Measurements from ENCODE around the gene CYTH1.

Gene CYTH1

GRCh38 chr17:78804777-78805176 lies 22.7 kb upstream of the CYTH1 start:
- DNase-seq = no peak

DNA sequence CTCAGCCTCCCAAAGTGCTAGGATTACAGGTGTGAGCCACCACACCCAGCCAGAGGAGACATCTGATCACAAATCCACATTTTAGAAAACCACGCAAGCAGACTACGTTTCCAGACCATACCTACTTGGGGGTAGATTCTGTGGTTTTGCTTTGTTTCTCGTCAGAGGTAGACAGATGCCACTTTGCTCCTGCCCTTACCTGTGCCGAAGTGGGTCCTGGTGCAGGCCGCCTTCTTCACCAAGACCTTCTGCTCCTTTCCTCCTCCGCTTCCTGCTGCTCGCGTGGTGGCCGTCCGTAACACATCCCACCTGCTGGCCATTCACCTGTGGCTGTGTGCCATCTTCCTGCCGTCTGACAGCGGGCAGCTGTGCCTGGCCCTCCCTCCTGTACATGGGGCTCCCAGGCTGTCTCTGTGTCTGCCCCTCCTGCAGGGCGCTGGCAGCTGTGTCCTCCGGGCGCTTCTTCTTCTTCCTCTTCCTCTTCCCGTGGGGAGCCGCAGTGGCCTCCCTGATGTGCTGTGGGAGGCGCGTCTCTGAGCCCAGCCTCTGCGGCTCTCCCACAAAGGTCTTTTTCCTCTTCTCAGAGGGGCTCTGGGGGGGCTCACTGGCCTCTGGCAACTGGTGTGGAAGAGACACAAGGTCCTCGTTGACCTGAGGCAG lies 21.2 kb upstream of the CYTH1 start:
- no peak for DNase-seq

DNA sequence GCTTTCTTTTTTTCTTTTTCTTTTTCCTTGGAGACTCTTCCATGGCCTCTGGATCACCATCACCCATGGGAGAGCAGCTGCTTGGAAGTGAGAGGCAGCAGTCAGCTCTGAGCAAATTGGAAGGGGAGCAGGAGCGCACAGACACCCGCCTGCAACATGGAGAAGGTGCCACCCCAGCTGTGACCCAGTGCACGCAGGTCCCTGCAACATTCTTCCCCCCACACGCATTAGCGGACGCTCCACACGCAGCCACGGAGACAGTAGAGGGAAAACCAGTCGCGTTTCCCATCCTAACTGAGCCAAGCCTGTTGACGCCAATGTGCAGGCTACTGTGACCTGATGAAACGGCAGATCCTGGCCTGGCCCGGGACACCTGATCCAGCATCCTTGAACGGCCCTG lies 20.4 kb upstream of the CYTH1 start:
- DNase-seq = no peak

DNA sequence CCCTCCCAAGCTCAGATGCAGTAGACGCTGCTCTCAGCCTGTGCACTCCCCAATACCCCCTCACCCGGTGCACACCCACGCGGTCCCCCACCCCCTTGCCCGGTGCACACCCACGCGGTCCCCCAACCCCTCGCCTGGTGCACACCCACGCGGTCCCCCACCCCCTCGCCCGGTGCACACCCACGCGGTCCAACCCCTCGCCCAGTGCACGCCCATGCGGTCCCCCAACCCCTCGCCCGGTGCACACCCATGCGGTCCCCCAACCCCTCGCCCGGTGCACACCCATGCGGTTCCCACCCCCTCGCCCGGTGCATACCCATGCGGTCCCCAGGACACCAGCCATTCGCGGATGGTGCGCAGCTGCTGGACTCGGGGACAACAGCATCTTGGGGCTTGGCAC lies 19.9 kb upstream of the CYTH1 start:
- DNase-seq = no peak

DNA sequence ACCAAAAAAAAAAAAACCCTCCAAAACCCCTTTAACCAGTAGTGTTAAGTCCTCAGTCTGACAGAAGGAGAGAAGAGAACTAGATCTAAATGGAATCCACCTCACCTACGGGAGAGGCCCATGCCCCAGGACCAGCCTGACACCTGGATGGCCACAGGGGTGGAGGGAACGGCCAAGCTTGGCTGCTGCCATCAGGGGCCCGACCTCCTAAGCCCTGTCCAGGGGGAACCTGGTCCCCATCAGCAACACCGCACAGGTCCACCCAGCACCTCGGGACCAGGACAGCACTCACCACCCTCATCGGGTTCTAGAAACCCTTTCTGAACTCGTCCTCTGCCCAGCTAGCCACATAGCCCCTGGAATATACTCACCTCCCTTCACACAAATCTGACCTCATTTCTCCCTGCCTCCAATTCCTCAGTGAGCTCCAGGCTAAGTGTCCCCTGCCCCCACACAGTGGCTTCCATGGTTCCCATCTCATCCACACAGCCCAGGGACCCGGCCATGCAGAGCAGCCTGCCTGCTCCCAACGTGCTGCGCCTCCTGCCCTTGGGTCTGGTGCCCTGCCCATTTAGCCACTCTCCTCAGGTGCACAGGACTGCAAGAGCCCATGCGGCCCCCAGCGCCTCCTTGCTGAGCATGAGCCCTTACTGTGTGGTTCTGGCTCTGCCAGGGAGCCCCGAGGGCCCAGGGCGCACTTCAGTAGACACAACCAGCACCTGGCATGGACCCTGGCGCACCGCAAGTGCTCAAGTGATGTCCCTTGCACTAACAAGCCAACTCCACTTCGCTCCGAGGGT lies 18.3 kb upstream of the CYTH1 start:
- DNase-seq = no peak

- no peak for DNase-seq
Measured at GRCh38 chr17:78798695-78799559, 16.9 kb upstream of the CYTH1 start.

GRCh38 chr17:78797691-78798585 lies 15.9 kb upstream of the CYTH1 start:
- DNase-seq = no peak

DNA sequence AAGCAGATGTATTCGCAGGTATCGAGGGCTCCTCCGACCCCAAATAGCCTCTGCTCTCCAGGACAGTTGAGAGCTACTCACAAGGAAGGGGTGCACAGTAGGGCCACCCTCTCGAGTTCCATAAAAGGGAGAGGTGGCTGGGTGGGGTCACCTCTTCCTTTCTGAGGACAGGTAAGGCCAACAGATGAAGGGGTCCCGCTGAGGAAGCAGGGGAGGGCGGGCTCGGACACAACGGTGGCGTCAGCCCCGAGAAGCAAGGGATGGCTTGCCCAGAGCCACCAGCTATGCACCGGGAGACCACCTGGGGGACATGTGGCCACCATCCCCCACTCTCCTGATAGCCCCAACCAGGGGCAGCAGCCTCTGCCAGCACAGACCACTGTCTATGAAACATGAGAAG lies 15.1 kb upstream of the CYTH1 start:
- no peak for DNase-seq

GRCh38 chr17:78796517-78796900 lies 14.4 kb upstream of the CYTH1 start:
- DNase-seq = no peak

DNA sequence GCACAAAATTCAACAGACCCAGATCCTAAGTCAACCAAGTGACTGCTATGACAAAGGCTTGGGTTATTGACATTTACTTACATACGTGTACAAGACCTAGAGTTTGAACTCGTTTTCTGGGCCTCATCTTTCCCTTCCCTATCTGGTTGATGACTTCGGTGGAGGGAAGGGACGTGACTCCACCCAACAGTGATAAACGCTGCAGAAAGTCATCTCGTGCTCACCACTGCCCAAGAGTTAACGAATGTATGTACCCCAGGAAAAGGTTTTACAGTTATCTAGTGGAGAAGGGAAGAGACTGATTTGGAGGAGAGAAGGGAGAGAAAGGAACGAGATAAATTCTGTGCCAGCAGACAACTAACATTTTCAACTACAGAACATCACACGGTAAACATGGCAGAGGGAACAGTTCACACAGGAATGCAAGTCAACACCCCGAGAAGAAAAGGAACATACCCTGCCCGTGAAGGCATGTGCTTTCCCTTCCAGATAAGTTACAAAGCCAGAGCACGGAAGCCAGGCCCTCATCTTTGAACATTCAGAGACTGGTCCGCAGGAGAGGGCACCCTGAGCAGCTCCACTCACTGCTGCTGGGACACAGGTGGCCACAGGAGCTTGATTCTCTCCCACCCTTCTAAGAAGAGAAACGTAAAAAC lies 13.9 kb upstream of the CYTH1 start:
- DNase-seq = no peak

DNA sequence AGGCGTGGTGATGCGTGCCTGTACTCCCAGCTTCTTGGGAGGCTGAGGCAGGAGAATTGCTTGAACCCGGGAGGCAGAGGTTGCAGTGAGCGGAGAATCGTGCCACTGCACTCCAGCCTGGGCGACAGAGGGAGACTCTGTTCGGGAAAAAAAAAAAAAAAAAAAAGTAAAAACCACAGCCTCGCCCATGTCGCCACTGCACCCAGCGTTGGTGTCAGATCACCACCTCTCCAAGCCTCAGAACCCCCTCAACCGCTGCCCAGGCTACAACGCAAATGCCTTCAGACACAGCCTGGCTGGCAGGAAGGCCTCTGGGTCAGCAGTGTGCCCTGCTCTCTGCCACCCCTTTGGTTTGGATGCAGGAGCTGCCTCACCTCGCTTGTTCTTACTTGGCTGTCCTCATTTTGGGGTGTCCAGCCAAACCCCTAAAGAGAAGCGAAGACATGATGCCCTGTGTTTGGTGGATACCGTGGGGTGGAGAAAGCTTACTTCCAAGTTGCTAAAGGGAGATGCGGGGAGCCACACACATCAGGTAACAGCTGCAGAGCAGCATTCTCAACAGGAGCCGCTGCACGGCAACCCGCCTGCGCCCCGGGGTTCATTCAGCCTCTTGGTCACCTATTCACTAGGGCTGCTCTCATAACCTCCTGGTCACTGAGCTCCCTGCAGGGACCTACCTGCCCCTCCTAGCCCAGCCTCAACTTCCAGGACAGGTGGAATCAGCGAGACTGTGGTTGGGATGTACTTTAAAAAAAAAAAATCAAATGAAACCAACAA lies 13.0 kb upstream of the CYTH1 start:
- no peak for DNase-seq

DNA sequence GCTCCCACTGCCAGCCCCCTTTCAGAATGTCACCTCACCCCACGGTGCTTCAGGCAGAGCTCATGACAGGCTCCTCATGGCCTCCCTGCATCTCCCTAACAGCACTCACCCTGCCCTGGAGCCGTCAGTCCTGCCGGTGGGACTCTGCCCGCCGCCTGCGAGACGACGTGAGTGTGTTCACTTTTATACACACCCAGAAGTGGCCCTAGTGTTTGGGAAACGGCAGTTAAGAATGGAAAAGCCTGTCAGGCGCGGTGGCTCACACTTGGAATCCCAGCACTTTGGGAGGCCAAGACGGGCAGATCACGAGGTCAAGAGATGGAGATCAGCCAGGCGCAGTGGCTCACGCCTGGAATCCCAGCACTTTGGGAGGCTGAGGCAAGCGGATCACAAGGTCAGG lies 12.3 kb upstream of the CYTH1 start:
- no peak for DNase-seq

- DNase-seq = no peak
Measured at GRCh38 chr17:78793968-78794367, 11.9 kb upstream of the CYTH1 start.

- no peak for DNase-seq
Measured at GRCh38 chr17:78793415-78793814, 11.3 kb upstream of the CYTH1 start.

DNA sequence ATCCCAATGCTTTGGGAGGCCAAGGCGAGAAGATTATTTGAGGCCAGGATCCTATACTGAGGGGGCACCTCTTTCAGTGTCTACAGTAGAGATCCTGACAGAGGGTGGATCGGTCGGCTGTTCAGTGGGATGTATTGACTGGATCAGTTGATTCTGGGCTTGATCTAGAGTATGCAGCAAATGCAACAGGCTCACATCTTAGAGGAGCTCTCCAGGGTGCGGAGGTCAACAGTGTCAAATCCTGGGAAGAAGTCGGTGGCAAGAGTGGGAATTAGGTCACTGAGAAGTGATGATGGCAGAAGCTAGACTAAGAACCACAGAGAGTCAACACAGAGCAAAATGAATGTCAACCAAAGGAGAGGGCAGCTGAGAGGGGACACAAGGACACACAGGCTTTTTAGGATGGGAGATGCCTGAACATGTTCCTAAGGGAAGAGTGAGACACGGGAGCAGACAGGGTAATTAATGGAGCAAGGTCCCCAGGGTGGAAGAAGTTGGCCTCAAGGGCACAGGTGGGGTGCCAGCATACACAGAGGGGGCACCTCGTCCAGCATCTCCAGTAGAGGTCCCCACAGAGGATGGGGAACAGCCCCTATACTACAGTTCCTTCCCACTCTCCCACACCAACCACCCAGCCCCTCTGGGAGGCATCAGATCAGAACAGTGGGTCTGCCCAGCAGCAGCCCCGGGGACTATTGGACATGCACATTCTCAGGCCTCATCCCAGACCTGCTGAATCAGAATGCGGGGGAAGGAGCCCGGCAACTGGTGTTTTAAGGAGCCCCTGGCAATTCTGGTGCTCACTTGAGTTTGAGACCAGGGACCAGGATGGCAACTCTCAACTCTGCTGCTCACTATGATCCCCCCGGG lies 10.0 kb upstream of the CYTH1 start:
- no peak for DNase-seq

- DNase-seq = no peak
Measured at GRCh38 chr17:78790552-78790951, 8.5 kb upstream of the CYTH1 start.

- no peak for DNase-seq
Measured at GRCh38 chr17:78789663-78790181, 7.6 kb upstream of the CYTH1 start.

- DNase-seq = no peak
Measured at GRCh38 chr17:78789149-78789662, 7.1 kb upstream of the CYTH1 start.

GRCh38 chr17:78788451-78788850 lies 6.4 kb upstream of the CYTH1 start:
- no peak for DNase-seq

DNA sequence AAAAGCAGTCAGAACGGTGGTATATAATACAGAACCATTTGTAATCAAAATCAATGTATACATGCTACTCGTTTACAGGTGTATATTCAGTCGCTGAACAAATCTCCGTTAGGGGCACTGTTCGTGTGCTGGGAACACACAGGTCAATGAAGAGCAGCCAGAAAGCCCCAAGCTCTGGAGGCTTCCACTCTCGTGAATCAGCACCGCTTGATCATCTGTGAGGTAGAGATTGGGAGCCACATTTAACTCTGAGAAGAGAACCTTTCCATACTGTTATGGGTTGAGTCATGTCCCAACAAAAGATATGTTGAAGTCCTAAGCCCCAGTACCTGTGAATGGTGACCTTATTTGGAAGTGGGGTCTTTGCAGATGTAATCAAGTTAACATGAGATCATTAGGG lies 5.4 kb upstream of the CYTH1 start:
- DNase-seq = peak; percentile 14

Measured in NCI-H526 treated with DMSO at 0.1 percent for 48 hours (cell line).